Ureter (tissue), 1 donor: ENCODE results near the gene SOCS2. TPM values are rescaled to one million over a fixed set of nuclear protein-coding genes. Genes with fewer than 3 reads are reported as not detected.

Experiments used
- total RNA-seq: library from RNA; stranded (reverse); gene quantifications from one replicate; pipeline ENCODE4 v1.2.4, GENCODE V29; 2023
- donor health status: DM: yes; HTN: yes; CAD: no.

The SOCS2 gene
- total RNA-seq, 1 donor from 2014 or later, result 39.5 TPM

Other genes with a start within 250 kb of the SOCS2 start
- gene NUDT4, start 194.8 kb upstream of the SOCS2 start, total RNA-seq, result 113 TPM
- 133 TPM for gene UBE2N, start 130.7 kb upstream of the SOCS2 start, total RNA-seq
- 87.6 TPM for gene MRPL42, start 105.2 kb upstream of the SOCS2 start, total RNA-seq
- 18.7 TPM for gene CRADD, start 104.7 kb downstream of the SOCS2 start, total RNA-seq